HepG2 (cell line): ENCODE measurements around the gene APOL5. TPM values are rescaled to one million over a fixed set of nuclear protein-coding genes. Genes with fewer than 3 reads are reported as not detected.

ENCODE experiments used
- ATAC-seq: fragments of 200-7000 bp; cut with Tn5 transposase; 3 replicates; pipeline ENCODE4 v1.9.1; 2020; ENCODE audit warnings: mild to moderate bottlenecking, moderate library complexity
- BruUV-seq: library from RNA; stranded (reverse); fragments of 400-500 nt; replicated peaks from 2 replicates; lab custom pipeline; 2021; lab: Mats Ljungman, UMichigan
- CTCF ChIA-PET: fragments of 300-600 bp; formaldehyde crosslinking; extraction: SDS; loops from one replicate; lab custom pipeline; 2021; ENCODE audit warnings: low total read pairs, inconsistent platforms, low intra/inter-chr PET ratio; lab: Yijun Ruan, JAX
- POLR2A ChIA-PET: fragments of 350-600 bp; sonication (Branson Sonifier 250); formaldehyde crosslinking; loops from one replicate; lab custom pipeline; 2020; ENCODE audit warnings: antibody characterized with exemption, inconsistent platforms; lab: Yijun Ruan, JAX
- DNase-seq: peaks from one replicate; pipeline ENCODE4 v3.0.0-alpha.2; 2015; ENCODE audit warnings: low spot score
- FAIRE-seq: peaks from 3 replicates; lab custom pipeline; 2011; peaks lifted over from hg19 to GRCh38; lab: Jason Lieb, UNC
- H2AFZ ChIP-seq: one replicate; pipeline ENCODE4 v1.6.1; 2011; ENCODE audit warnings: low read length, inconsistent platforms
- H3K27ac ChIP-seq: fragments of 300-600 bp; 3 replicates; pipeline ENCODE4 v1.8.0; 2011; ENCODE audit warnings: mixed run types, mild to moderate bottlenecking, mixed read lengths, low read length, inconsistent platforms; ENCODE audit not compliant: insufficient read depth; ENCODE audit errors: extremely low read length
- H3K27me3 ChIP-seq, 2 experiments: fragments of 200-600 bp in 1 of 2; 2 replicates in 1 of 2; 3 replicates in 1 of 2; pipeline versions ENCODE4 v1.6.0 to v1.8.0; 2011; ENCODE audit warnings: low read length in 2 of 2, mild to moderate bottlenecking in 2 of 2, moderate library complexity in 2 of 2, inconsistent platforms in 1 of 2; ENCODE audit not compliant: insufficient read depth in 2 of 2, control insufficient read depth in 1 of 2
- H3K36me3 ChIP-seq, 2 experiments: fragments of 200-600 bp in 1 of 2; replicated peaks in 1 of 2; 2 replicates in 1 of 2; 3 replicates in 1 of 2; pipeline versions ENCODE4 v1.5.1 to v1.8.0; 2011; ENCODE audit warnings: low read length in 2 of 2, inconsistent platforms in 1 of 2; ENCODE audit not compliant: insufficient read depth in 2 of 2, control insufficient read depth in 1 of 2
- H3K4me1 ChIP-seq: 2 replicates; pipeline ENCODE4 v1.5.1; 2012; ENCODE audit warnings: low read length, inconsistent platforms; ENCODE audit not compliant: insufficient read depth
- H3K4me2 ChIP-seq: 2 replicates; pipeline ENCODE4 v1.6.0; 2011; ENCODE audit warnings: low read depth, low read length, inconsistent platforms
- H3K4me3 ChIP-seq, 3 experiments: fragments of 200-600 bp in 1 of 3; sonication (generic), shearing (Covaris generic) in 1 of 3; replicated peaks in 1 of 3; 2 replicates each; pipeline ENCODE4 v1.5.1; 2011 to 2016; ENCODE audit warnings: low read length in 3 of 3, inconsistent platforms in 2 of 3, low read depth in 2 of 3, mild to moderate bottlenecking in 2 of 3, control low read depth in 1 of 3, mixed read lengths in 1 of 3; ENCODE audit not compliant: insufficient read depth in 1 of 3
- H3K79me2 ChIP-seq: one replicate; pipeline ENCODE4 v1.6.1; 2011; ENCODE audit warnings: low read length, inconsistent platforms; ENCODE audit not compliant: insufficient read depth
- H3K9ac ChIP-seq: 2 replicates; pipeline ENCODE4 v1.6.0; 2011; ENCODE audit warnings: mild to moderate bottlenecking, low read depth, low read length, inconsistent platforms; ENCODE audit not compliant: insufficient read depth
- H3K9me3 ChIP-seq: 2 replicates; pipeline ENCODE4 v1.5.1; 2012; ENCODE audit warnings: mild to moderate bottlenecking, low read length
- H4K20me1 ChIP-seq: 2 replicates; pipeline ENCODE4 v1.6.0; 2011; ENCODE audit warnings: inconsistent platforms, mild to moderate bottlenecking, low read length, moderate library complexity; ENCODE audit not compliant: insufficient read depth
- ATF1 ChIP-seq: IDR thresholded peaks from 2 replicates; pipeline ENCODE4 v1.6.1; 2016; ENCODE audit warnings: mild to moderate bottlenecking, control low read depth
- GFI1 ChIP-seq: sonication (generic); formaldehyde crosslinking; IDR thresholded peaks from 2 replicates; pipeline ENCODE4 v1.5.0; 2020; ENCODE audit warnings: missing genetic modification reagents, mild to moderate bottlenecking, borderline replicate concordance
- HDAC1 ChIP-seq: sonication (generic); formaldehyde crosslinking; IDR thresholded peaks from 2 replicates; pipeline ENCODE4 v1.5.1; 2020; ENCODE audit warnings: mild to moderate bottlenecking, missing genetic modification reagents
- ZMYM4 ChIP-seq: sonication (generic); formaldehyde crosslinking; IDR thresholded peaks from 2 replicates; pipeline ENCODE4 v1.8.1; 2023; ENCODE audit warnings: mild to moderate bottlenecking, missing genetic modification reagents
- ZNF160 ChIP-seq: sonication (generic); formaldehyde crosslinking; IDR thresholded peaks from 2 replicates; pipeline ENCODE4 v1.8.0; 2022; ENCODE audit warnings: mild to moderate bottlenecking, inconsistent platforms, missing genetic modification reagents
- ZNF333 ChIP-seq: sonication (generic); formaldehyde crosslinking; IDR thresholded peaks from 2 replicates; pipeline ENCODE4 v1.4.0; 2020; ENCODE audit warnings: mild to moderate bottlenecking, missing genetic modification reagents, borderline replicate concordance
- ZNF562 ChIP-seq: sonication (generic); formaldehyde crosslinking; IDR thresholded peaks from 2 replicates; pipeline ENCODE4 v1.8.0; 2022; ENCODE audit warnings: missing genetic modification reagents, borderline replicate concordance
- ZNF761 ChIP-seq: sonication (generic); formaldehyde crosslinking; conservative IDR thresholded peaks from 2 replicates; pipeline ENCODE4 v1.4.0; 2020; ENCODE audit warnings: mild to moderate bottlenecking, missing genetic modification reagents
- WGBS: methylation state at CpG from one replicate; pipeline ENCODE4 v1.1.6; 2017; ENCODE audit warnings: low lambda C conversion rate; 5-methylcytosine and 5-hydroxymethylcytosine counted together
- in situ Hi-C: cut with HindIII; loops from 2 replicates; pipeline ENCODE4 v1.10.0; 2017; ENCODE audit warnings: low pct_unique_long_range_greater_than_20kb; ENCODE audit not compliant: extremely low pct_ligation_motif_present
- intact Hi-C: fragments of 100-400 bp; cut with micrococcal nuclease; formaldehyde crosslinking; loops from one replicate; pipeline ENCODE4 v1.10.0; 2022; ENCODE audit not compliant: unreplicated experiment
- polyA plus RNA-seq, 8 experiments: library from polyadenylated mRNA; depleted of rRNA in 3 of 8; stranded (reverse) in 7 of 8; unstranded in 1 of 8; fragments of >200 nt; fragmentation: Illumina TruSeq in 4 of 8; extraction: Trizol in 4 of 8; gene quantifications; 2 replicates each; pipeline versions ENCODE4 v1.2.1 to v1.2.3, GENCODE V29; 2011 to 2016; ENCODE audit warnings: low read depth in 4 of 8, missing spikeins in 1 of 8, mixed read lengths in 1 of 8; ENCODE audit not compliant: insufficient read depth in 1 of 8
- total RNA-seq, 5 experiments: library from RNA; depleted of rRNA; stranded (reverse); fragments of >200 nt; fragmentation: Illumina TruSeq; extraction: Trizol; gene quantifications; 2 replicates each; pipeline ENCODE4 v1.2.3, GENCODE V29; 2016; ENCODE audit warnings: low read depth in 1 of 5
- TF ChIP-seq, protein P1 (sequence below), 2 experiments: sonication (generic) in 1 of 2; formaldehyde crosslinking in 1 of 2; IDR thresholded peaks; 2 replicates each; pipeline versions ENCODE4 v1.4.0 to v1.6.1; 2016 to 2020; ENCODE audit warnings: borderline replicate concordance in 1 of 2, low read depth in 1 of 2, mild to moderate bottlenecking in 1 of 2, missing genetic modification reagents in 1 of 2
- TF ChIP-seq, protein P2 (sequence below): sonication (generic); formaldehyde crosslinking; IDR thresholded peaks from 2 replicates; pipeline ENCODE4 v1.5.0; 2020; ENCODE audit warnings: mild to moderate bottlenecking, missing genetic modification reagents, borderline replicate concordance

APOL5 gene
- total and polyA plus RNA-seq, 2 of the 13 experiments (the other 11 are each of a cell fraction or from before 2014, with no cell fraction given) = not detected

DNA sequence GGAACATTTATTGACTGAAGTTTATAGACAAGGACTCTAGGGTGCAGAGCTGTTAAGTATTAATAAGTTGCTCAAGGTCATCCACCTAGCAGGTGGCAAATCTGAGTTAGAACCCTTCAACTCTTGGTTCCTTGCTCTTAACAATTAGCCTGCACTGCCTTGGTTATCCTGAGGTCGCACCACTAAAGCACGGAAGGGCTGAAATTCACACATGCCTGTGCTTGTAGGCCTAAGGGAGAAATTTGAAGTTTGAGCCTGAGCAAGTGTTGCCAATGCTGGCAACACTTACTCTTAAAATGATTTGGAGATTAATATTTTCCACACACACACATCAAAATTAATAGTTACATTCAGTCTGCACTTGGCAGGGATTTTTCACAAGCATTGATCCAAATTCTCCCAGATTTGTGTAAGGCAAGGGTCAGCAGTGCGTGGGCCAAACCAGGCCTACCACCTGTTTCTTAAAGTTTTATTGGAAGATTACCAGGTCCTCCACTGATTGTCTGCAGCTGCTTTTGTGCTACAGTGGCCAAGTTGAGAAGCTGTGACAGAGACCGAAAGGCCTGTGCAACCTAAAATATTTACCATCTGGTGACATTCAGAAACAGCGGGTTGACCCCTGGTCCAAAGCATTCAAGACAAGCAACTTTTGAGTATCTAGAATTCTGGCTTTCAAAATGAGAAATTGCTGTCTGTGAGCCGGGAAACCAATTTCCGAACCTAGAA, 16.3 kb downstream of the APOL5 start (continued):
- TF ChIP-seq, protein P1, sequence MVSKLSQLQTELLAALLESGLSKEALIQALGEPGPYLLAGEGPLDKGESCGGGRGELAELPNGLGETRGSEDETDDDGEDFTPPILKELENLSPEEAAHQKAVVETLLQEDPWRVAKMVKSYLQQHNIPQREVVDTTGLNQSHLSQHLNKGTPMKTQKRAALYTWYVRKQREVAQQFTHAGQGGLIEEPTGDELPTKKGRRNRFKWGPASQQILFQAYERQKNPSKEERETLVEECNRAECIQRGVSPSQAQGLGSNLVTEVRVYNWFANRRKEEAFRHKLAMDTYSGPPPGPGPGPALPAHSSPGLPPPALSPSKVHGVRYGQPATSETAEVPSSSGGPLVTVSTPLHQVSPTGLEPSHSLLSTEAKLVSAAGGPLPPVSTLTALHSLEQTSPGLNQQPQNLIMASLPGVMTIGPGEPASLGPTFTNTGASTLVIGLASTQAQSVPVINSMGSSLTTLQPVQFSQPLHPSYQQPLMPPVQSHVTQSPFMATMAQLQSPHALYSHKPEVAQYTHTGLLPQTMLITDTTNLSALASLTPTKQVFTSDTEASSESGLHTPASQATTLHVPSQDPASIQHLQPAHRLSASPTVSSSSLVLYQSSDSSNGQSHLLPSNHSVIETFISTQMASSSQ (IDR thresholded peaks at IDR 0.05; ENCODE audit: low read depth) = no peak
- TF ChIP-seq, protein P1 (CRISPR knock-in tag; IDR thresholded peaks at IDR 0.05; ENCODE audit: borderline replicate concordance) = no peak
- TF ChIP-seq ATF1 (CRISPR knock-in tag) (no peak), ZNF761 (CRISPR knock-in tag) (no peak), ZNF562 (CRISPR knock-in tag) (no peak), ZNF160 (CRISPR knock-in tag) (no peak), ZNF333 (no peak), ZMYM4 (CRISPR knock-in tag) (no peak), GFI1 (CRISPR knock-in tag) (no peak)

DNA sequence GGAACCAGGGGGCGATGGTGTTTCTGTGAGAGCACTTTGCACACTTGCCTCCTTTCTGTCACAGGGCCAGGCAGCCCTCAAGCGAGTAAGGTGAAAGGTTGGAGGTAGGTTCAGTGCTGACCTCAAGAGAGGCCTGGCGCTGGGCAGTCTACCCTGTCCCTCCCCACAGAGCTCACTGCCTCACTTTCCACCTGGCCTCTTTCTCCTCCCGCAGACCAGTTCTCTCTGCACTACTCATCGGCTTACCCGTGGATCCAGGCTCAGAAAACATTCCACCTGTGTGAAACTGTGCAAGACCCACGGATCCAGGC, 16.8 kb downstream of the APOL5 start:
- H2AFZ ChIP-seq = no peak overlapping the region
- ATAC-seq = no peak; the same call in 1 of the 3 replicates
- no peak for FAIRE-seq
- H3K4me3 ChIP-seq = no peak overlapping the region
- no TSS peak for BruUV-seq
- H3K36me3 ChIP-seq = no peaks in the 10 kb centered on the region
- POLR2A ChIA-PET = no interaction called here
- H3K79me2 ChIP-seq = no peaks in the 10 kb centered on the region
- no peak overlapping the region for H3K27ac ChIP-seq
- no peak for DNase-seq
- CTCF ChIA-PET = no interaction called here
- peaks cover 0 to 12% of the 10 kb centered on the region in 2 experiments; a peak in 1 of 5 replicates for H3K27me3 ChIP-seq
- no peaks in the 10 kb centered on the region for H3K9me3 ChIP-seq
- H3K4me2 ChIP-seq = no peak overlapping the region
- intact Hi-C loops = no loop called here
- no peaks in the 10 kb centered on the region for H4K20me1 ChIP-seq
- H3K4me1 ChIP-seq = peaks cover 8% of the 10 kb centered on the region; the same call in 1 of the 2 replicates
- 43% methylated on average over 7 of the region's 7 CpGs for WGBS
- no peak overlapping the region for H3K9ac ChIP-seq
- in situ Hi-C loops = loop anchor here (10.0 to 25.0 kb wide), 3 partner anchors 100 to 378 kb away; no protein-coding TSS in a partner anchor
- TF ChIP-seq HDAC1 = no peak
- TF ChIP-seq, protein P2, sequence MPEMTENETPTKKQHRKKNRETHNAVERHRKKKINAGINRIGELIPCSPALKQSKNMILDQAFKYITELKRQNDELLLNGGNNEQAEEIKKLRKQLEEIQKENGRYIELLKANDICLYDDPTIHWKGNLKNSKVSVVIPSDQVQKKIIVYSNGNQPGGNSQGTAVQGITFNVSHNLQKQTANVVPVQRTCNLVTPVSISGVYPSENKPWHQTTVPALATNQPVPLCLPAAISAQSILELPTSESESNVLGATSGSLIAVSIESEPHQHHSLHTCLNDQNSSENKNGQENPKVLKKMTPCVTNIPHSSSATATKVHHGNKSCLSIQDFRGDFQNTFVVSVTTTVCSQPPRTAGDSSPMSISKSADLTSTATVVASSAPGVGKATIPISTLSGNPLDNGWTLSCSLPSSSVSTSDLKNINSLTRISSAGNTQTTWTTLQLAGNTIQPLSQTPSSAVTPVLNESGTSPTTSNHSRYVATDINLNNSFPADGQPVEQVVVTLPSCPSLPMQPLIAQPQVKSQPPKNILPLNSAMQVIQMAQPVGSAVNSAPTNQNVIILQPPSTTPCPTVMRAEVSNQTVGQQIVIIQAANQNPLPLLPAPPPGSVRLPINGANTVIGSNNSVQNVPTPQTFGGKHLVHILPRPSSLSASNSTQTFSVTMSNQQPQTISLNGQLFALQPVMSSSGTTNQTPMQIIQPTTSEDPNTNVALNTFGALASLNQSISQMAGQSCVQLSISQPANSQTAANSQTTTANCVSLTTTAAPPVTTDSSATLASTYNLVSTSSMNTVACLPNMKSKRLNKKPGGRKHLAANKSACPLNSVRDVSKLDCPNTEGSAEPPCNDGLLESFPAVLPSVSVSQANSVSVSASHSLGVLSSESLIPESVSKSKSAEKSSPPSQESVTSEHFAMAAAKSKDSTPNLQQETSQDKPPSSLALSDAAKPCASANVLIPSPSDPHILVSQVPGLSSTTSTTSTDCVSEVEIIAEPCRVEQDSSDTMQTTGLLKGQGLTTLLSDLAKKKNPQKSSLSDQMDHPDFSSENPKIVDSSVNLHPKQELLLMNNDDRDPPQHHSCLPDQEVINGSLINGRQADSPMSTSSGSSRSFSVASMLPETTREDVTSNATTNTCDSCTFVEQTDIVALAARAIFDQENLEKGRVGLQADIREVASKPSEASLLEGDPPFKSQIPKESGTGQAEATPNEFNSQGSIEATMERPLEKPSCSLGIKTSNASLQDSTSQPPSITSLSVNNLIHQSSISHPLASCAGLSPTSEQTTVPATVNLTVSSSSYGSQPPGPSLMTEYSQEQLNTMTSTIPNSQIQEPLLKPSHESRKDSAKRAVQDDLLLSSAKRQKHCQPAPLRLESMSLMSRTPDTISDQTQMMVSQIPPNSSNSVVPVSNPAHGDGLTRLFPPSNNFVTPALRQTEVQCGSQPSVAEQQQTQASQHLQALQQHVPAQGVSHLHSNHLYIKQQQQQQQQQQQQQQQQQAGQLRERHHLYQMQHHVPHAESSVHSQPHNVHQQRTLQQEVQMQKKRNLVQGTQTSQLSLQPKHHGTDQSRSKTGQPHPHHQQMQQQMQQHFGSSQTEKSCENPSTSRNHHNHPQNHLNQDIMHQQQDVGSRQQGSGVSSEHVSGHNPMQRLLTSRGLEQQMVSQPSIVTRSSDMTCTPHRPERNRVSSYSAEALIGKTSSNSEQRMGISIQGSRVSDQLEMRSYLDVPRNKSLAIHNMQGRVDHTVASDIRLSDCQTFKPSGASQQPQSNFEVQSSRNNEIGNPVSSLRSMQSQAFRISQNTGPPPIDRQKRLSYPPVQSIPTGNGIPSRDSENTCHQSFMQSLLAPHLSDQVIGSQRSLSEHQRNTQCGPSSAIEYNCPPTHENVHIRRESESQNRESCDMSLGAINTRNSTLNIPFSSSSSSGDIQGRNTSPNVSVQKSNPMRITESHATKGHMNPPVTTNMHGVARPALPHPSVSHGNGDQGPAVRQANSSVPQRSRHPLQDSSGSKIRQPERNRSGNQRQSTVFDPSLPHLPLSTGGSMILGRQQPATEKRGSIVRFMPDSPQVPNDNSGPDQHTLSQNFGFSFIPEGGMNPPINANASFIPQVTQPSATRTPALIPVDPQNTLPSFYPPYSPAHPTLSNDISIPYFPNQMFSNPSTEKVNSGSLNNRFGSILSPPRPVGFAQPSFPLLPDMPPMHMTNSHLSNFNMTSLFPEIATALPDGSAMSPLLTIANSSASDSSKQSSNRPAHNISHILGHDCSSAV = no peak
